ENCODE measurements around the gene ANKFY1. TPM values are rescaled to one million over a fixed set of nuclear protein-coding genes. Genes with fewer than 3 reads are reported as not detected.

Gene ANKFY1
- total RNA-seq, 1 donor: 44.9 TPM

GRCh38 chr17:4208238-4208637 lies 55.5 kb downstream of the ANKFY1 start:
- H3K79me2 ChIP-seq (ENCODE audit: insufficient read depth, low read length): peaks cover 13% of the 10 kb centered on the region
- H3K27me3 ChIP-seq (ENCODE audit: insufficient read depth, low read length): no peaks in the 10 kb centered on the region
- no peak overlapping the region for H2AFZ ChIP-seq (ENCODE audit: low read length)
- H3K4me1 ChIP-seq (ENCODE audit: insufficient read depth, low read length): peaks cover 32% of the 10 kb centered on the region
- H3K4me3 ChIP-seq (ENCODE audit: insufficient read depth, low read length): no peak overlapping the region
- DNase-seq (ENCODE audit: insufficient read length, low spot score, missing footprints): peak; percentile 83
- peak overlapping the region; percentile 7 for H3K27ac ChIP-seq (ENCODE audit: low read depth, low read length)
- no peaks in the 10 kb centered on the region for H4K20me1 ChIP-seq (ENCODE audit: insufficient read depth, low read length)
- no peaks in the 10 kb centered on the region for H3K9me3 ChIP-seq (ENCODE audit: low read depth, low read length)
- H3K36me3 ChIP-seq (ENCODE audit: insufficient read depth, low read length): peaks cover 18% of the 10 kb centered on the region
- TF ChIP-seq CTCF (IDR thresholded peaks at IDR 0.05; ENCODE audit: extremely low read depth, low read depth, low read length): no peak
- no peak overlapping the region for H3K4me2 ChIP-seq (ENCODE audit: insufficient read depth, low read length)

DNA sequence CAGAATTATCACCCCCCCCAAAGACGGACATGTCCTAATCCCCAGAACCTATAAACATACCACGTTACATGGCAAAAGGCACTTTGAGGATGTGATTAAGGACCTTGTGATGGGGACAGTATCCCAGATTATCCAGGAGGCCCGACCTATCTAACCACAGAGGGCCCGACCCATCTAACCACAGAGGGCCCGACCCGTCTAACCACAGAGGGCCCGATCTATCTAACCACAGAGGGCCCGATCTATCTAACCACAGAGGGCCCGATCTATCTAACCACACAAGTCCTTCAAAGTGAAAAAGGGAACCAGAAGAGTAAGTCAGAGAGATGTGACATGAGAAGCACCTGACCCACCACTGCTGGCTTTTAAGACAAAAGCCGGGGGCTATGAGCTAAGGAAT lies 56.8 kb downstream of the ANKFY1 start:
- no peak for TF ChIP-seq CTCF (IDR thresholded peaks at IDR 0.05; ENCODE audit: extremely low read depth, low read depth, low read length)
- DNase-seq (ENCODE audit: insufficient read length, low spot score, missing footprints): no peak

GRCh38 chr17:4205917-4206316 lies 57.9 kb downstream of the ANKFY1 start:
- Histone ChIP-seq H3K27ac (ENCODE audit: low read depth, low read length) (peak overlapping the region; percentile 99), H4K20me1 (ENCODE audit: insufficient read depth, low read length) (no peaks in the 10 kb centered on the region), H3K4me2 (ENCODE audit: insufficient read depth, low read length) (no peak overlapping the region), H3K27me3 (ENCODE audit: insufficient read depth, low read length) (no peaks in the 10 kb centered on the region), H3K36me3 (ENCODE audit: insufficient read depth, low read length) (peaks cover 18% of the 10 kb centered on the region), H3K9me3 (ENCODE audit: low read depth, low read length) (no peaks in the 10 kb centered on the region), H3K79me2 (ENCODE audit: insufficient read depth, low read length) (peaks cover 6% of the 10 kb centered on the region), H3K4me1 (ENCODE audit: insufficient read depth, low read length) (peaks cover 40% of the 10 kb centered on the region), H3K4me3 (ENCODE audit: insufficient read depth, low read length) (no peak overlapping the region), H2AFZ (ENCODE audit: low read length) (no peak overlapping the region)
- no peak for TF ChIP-seq CTCF (IDR thresholded peaks at IDR 0.05; ENCODE audit: extremely low read depth, low read depth, low read length)
- DNase-seq (ENCODE audit: insufficient read length, low spot score, missing footprints): no peak

More for the DNA sequence above, 56.8 kb downstream of the ANKFY1 start:
- Histone ChIP-seq H3K4me1 (ENCODE audit: insufficient read depth, low read length) (peaks cover 32% of the 10 kb centered on the region), H3K9me3 (ENCODE audit: low read depth, low read length) (no peaks in the 10 kb centered on the region), H4K20me1 (ENCODE audit: insufficient read depth, low read length) (no peaks in the 10 kb centered on the region), H3K4me2 (ENCODE audit: insufficient read depth, low read length) (no peak overlapping the region), H3K79me2 (ENCODE audit: insufficient read depth, low read length) (peaks cover 11% of the 10 kb centered on the region), H3K4me3 (ENCODE audit: insufficient read depth, low read length) (no peak overlapping the region), H3K27ac (ENCODE audit: low read depth, low read length) (peak overlapping the region; percentile 29), H3K36me3 (ENCODE audit: insufficient read depth, low read length) (peaks cover 18% of the 10 kb centered on the region), H3K27me3 (ENCODE audit: insufficient read depth, low read length) (no peaks in the 10 kb centered on the region), H2AFZ (ENCODE audit: low read length) (no peak overlapping the region)

GRCh38 chr17:4204710-4205173 lies 59.0 kb downstream of the ANKFY1 start:
- Histone ChIP-seq H3K9me3 (ENCODE audit: low read depth, low read length) (no peaks in the 10 kb centered on the region), H3K36me3 (ENCODE audit: insufficient read depth, low read length) (peaks cover 17% of the 10 kb centered on the region), H3K27me3 (ENCODE audit: insufficient read depth, low read length) (no peaks in the 10 kb centered on the region), H3K4me1 (ENCODE audit: insufficient read depth, low read length) (peaks cover 40% of the 10 kb centered on the region), H3K4me3 (ENCODE audit: insufficient read depth, low read length) (no peak overlapping the region), H3K27ac (ENCODE audit: low read depth, low read length) (peak overlapping the region; percentile 99), H3K4me2 (ENCODE audit: insufficient read depth, low read length) (peak overlapping the region; percentile 49), H2AFZ (ENCODE audit: low read length) (no peak overlapping the region), H3K79me2 (ENCODE audit: insufficient read depth, low read length) (peaks cover 5% of the 10 kb centered on the region), H4K20me1 (ENCODE audit: insufficient read depth, low read length) (no peaks in the 10 kb centered on the region)
- TF ChIP-seq CTCF (IDR thresholded peaks at IDR 0.05; ENCODE audit: extremely low read depth, low read depth, low read length): no peak
- DNase-seq (ENCODE audit: insufficient read length, low spot score, missing footprints): peak; percentile 89

All from osteoblast (primary cell).